IMR-90 (cell line): ENCODE data around the gene RPP21. TPM values are rescaled to one million over a fixed set of nuclear protein-coding genes. Genes with fewer than 3 reads are reported as not detected.
A peak's percentile ranks its signal among the peaks of the same experiment; 100 is the strongest.

Source experiments
- ATAC-seq: fragments of 200-7000 bp; cut with Tn5 transposase; 2 replicates; pipeline ENCODE4 v1.9.1; 2020; ENCODE audit warnings: low read depth, mild to moderate bottlenecking, moderate library complexity
- BruUV-seq: library from RNA; stranded (reverse); fragments of 400-500 nt; replicated peaks from 2 replicates; lab custom pipeline; 2021; lab: Mats Ljungman, UMichigan
- CTCF ChIA-PET: fragments of 300-600 bp; formaldehyde crosslinking; extraction: SDS; loops from one replicate; lab custom pipeline; 2021; ENCODE audit warnings: antibody characterized with exemption; lab: Yijun Ruan, JAX
- POLR2A ChIA-PET: fragments of 300-600 bp; sonication (Branson Sonifier 250); formaldehyde crosslinking; loops from one replicate; lab custom pipeline; 2022; ENCODE audit warnings: antibody characterized with exemption; ENCODE audit not compliant: unreplicated experiment; lab: Charles Lee
- DNase-seq: peaks from one replicate; pipeline ENCODE4 v3.0.0; 2013
- H2AFZ ChIP-seq: replicated peaks from 2 replicates; pipeline ENCODE3; 2013; ENCODE audit warnings: low read length, mild to moderate bottlenecking; ENCODE audit not compliant: poor library complexity
- H2AK5ac ChIP-seq: 2 replicates; pipeline ENCODE4 v1.6.1; 2013; ENCODE audit warnings: low read depth, low read length, inconsistent platforms
- H2AK9ac ChIP-seq: replicated peaks from 2 replicates; pipeline ENCODE3; 2013; ENCODE audit warnings: mild to moderate bottlenecking, low read depth, low read length, moderate library complexity; ENCODE audit not compliant: poor library complexity
- H2BK120ac ChIP-seq: 2 replicates; pipeline ENCODE4 v1.6.1; 2013; ENCODE audit warnings: low read depth, low read length, inconsistent platforms
- H2BK15ac ChIP-seq: 3 replicates; pipeline ENCODE4 v1.6.1; 2013; ENCODE audit warnings: low read depth, low read length, inconsistent platforms
- H2BK20ac ChIP-seq: 2 replicates; pipeline ENCODE4 v1.6.1; 2013; ENCODE audit warnings: low read depth, mild to moderate bottlenecking, inconsistent platforms, low read length, moderate library complexity
- H2BK5ac ChIP-seq: 2 replicates; pipeline ENCODE4 v1.6.1; 2013; ENCODE audit warnings: mild to moderate bottlenecking, low read depth, low read length, inconsistent platforms; ENCODE audit not compliant: poor library complexity, severe bottlenecking
- H3K14ac ChIP-seq: replicated peaks from 2 replicates; pipeline ENCODE4 v1.6.1; 2013; ENCODE audit warnings: low read depth, low read length, inconsistent platforms
- H3K18ac ChIP-seq: 2 replicates; pipeline ENCODE4 v1.6.1; 2013; ENCODE audit warnings: low read depth, low read length, control low read depth
- H3K23ac ChIP-seq: 2 replicates; pipeline ENCODE4 v1.6.1; 2013; ENCODE audit warnings: low read depth, low read length, inconsistent platforms
- H3K27ac ChIP-seq: 2 replicates; pipeline ENCODE4 v1.5.1; 2013; ENCODE audit warnings: mild to moderate bottlenecking, control low read depth, low read length; ENCODE audit not compliant: insufficient read depth
- H3K27me3 ChIP-seq: 2 replicates; pipeline ENCODE4 v1.6.1; 2013; ENCODE audit warnings: low read length; ENCODE audit not compliant: control insufficient read depth, insufficient read depth
- H3K36me3 ChIP-seq: 2 replicates; pipeline ENCODE4 v1.6.1; 2013; ENCODE audit warnings: low read length, mixed read lengths; ENCODE audit not compliant: control insufficient read depth, insufficient read depth
- H3K4ac ChIP-seq: 2 replicates; pipeline ENCODE4 v1.6.1; 2013; ENCODE audit warnings: low read depth, low read length, inconsistent platforms
- H3K4me1 ChIP-seq: 2 replicates; pipeline ENCODE4 v1.6.1; 2013; ENCODE audit warnings: low read length, mixed read lengths; ENCODE audit not compliant: control insufficient read depth, insufficient read depth
- H3K4me2 ChIP-seq: 2 replicates; pipeline ENCODE4 v1.6.1; 2013; ENCODE audit warnings: low read depth, mild to moderate bottlenecking, control low read depth, low read length, moderate library complexity
- H3K4me3 ChIP-seq: 2 replicates; pipeline ENCODE4 v1.5.1; 2013; ENCODE audit warnings: low read depth, mild to moderate bottlenecking, control low read depth, low read length, moderate library complexity; ENCODE audit not compliant: insufficient read depth
- H3K56ac ChIP-seq: 2 replicates; pipeline ENCODE4 v1.6.1; 2013; ENCODE audit warnings: low read length, inconsistent platforms; ENCODE audit not compliant: insufficient read depth; ENCODE audit errors: extremely low read depth
- H3K79me1 ChIP-seq, 2 experiments: 2 replicates each; pipeline ENCODE4 v1.6.1; 2013; ENCODE audit warnings: low read length in 2 of 2, inconsistent platforms in 1 of 2, low read depth in 1 of 2
- H3K9ac ChIP-seq: 2 replicates; pipeline ENCODE4 v1.6.1; 2013; ENCODE audit warnings: low read depth, low read length, control low read depth
- H3K9me1 ChIP-seq: 2 replicates; pipeline ENCODE4 v1.6.1; 2013; ENCODE audit warnings: low read length, inconsistent platforms; ENCODE audit not compliant: insufficient read depth
- H3K9me3 ChIP-seq: 2 replicates; pipeline ENCODE4 v1.6.1; 2013; ENCODE audit warnings: low read length; ENCODE audit not compliant: control insufficient read depth, insufficient read depth
- H4K20me1 ChIP-seq: 2 replicates; pipeline ENCODE4 v1.6.1; 2013; ENCODE audit warnings: low read length, inconsistent platforms; ENCODE audit not compliant: insufficient read depth
- H4K5ac ChIP-seq: 2 replicates; pipeline ENCODE4 v1.6.1; 2013; ENCODE audit warnings: mild to moderate bottlenecking, low read depth, low read length, control low read depth
- H4K8ac ChIP-seq, 2 experiments: 2 replicates each; pipeline ENCODE4 v1.6.1; 2013; ENCODE audit warnings: low read depth in 2 of 2, low read length in 2 of 2, control low read depth in 1 of 2, inconsistent platforms in 1 of 2
- H4K91ac ChIP-seq: 2 replicates; pipeline ENCODE4 v1.6.1; 2013; ENCODE audit warnings: low read depth, low read length, inconsistent platforms; ENCODE audit not compliant: insufficient read depth
- ELK1 ChIP-seq: fragments of 150-350 bp; IDR thresholded peaks from 2 replicates; pipeline ENCODE4 v1.6.1; 2016; ENCODE audit warnings: low read depth, mild to moderate bottlenecking, low read length, moderate library complexity, borderline replicate concordance
- MAZ ChIP-seq: IDR thresholded peaks from 2 replicates; pipeline ENCODE4 v1.6.1; 2012; ENCODE audit warnings: low read depth, mild to moderate bottlenecking, low read length, improper control_type of control experiment, moderate library complexity, borderline replicate concordance
- SMC3 ChIP-seq: fragments of 150-350 bp; IDR thresholded peaks from 2 replicates; pipeline ENCODE4 v1.6.1; 2016; ENCODE audit warnings: low read depth, mild to moderate bottlenecking, antibody characterized with exemption, low read length, moderate library complexity
- WGBS, 2 experiments: methylation state at CpG; one replicate each; pipeline versions ENCODE4 v1.1.5 to v1.1.7; 2013; ENCODE audit warnings: missing lambda C conversion rate in 2 of 2; ENCODE audit not compliant: insufficient read length in 1 of 2; ENCODE audit errors: extremely low coverage in 2 of 2; 5-methylcytosine and 5-hydroxymethylcytosine counted together
- dilution Hi-C: fragments of 300-500 bp; cut with HindIII; formaldehyde crosslinking; loops from one replicate; pipeline ENCODE4 v1.14.3; 2018; ENCODE audit warnings: low sequenced_read_pairs; ENCODE audit not compliant: unreplicated experiment
- in situ Hi-C: fragments of 300-500 bp; cut with MboI; formaldehyde crosslinking; loops from 3 replicates; pipeline ENCODE4 v1.14.3; 2019; ENCODE audit warnings: low sequenced_read_pairs, inconsistent platforms, mixed read lengths
- intact Hi-C: fragments of 100-400 bp; cut with micrococcal nuclease; formaldehyde crosslinking; loops from 2 replicates; pipeline ENCODE4 v1.10.0; 2022
- polyA plus RNA-seq, 3 experiments: library from polyadenylated mRNA; depleted of rRNA; stranded (reverse); fragments of >200 nt; gene quantifications; 2 replicates each; pipeline ENCODE4 v1.2.3, GENCODE V29; 2012; ENCODE audit warnings: low replicate concordance in 1 of 3
- total RNA-seq: library from RNA; depleted of rRNA; stranded (reverse); fragments of >200 nt; gene quantifications from 2 replicates; pipeline ENCODE4 v1.2.3, GENCODE V29; 2012

Gene RPP21
- total and polyA plus RNA-seq, 2 of the 4 experiments (the other 2 are of a cell fraction) = 28.9 to 79.1 TPM

GRCh38 chr6:30345852-30346251, 896 bp downstream of the RPP21 start:
- peak overlapping the region in 1 of 2 experiments; percentile 93; a peak in 2 of 4 replicates for H4K8ac ChIP-seq
- no peak overlapping the region for H2AK5ac ChIP-seq
- H3K79me1 ChIP-seq = peaks cover 8 to 10% of the 10 kb centered on the region in 2 experiments; a peak in 3 of 4 replicates
- no peaks in the 10 kb centered on the region for H3K9me3 ChIP-seq
- peak overlapping the region; percentile 98 for H3K4me3 ChIP-seq
- H3K18ac ChIP-seq = no peak overlapping the region
- H3K4me2 ChIP-seq = peak overlapping the region; percentile 84
- no peak overlapping the region for H2BK120ac ChIP-seq
- H3K9ac ChIP-seq = no peak overlapping the region; the same call in 1 of the 2 replicates
- dilution Hi-C loops = no loop called here
- H3K14ac ChIP-seq = no peak overlapping the region
- H2AK9ac ChIP-seq = no peak overlapping the region
- in situ Hi-C loops = no loop called here
- intact Hi-C loops = loop anchor here (5.0 kb wide), 1 partner anchor 129 kb away; no protein-coding TSS in a partner anchor
- H3K27me3 ChIP-seq = no peaks in the 10 kb centered on the region
- peaks cover 16% of the 10 kb centered on the region for H3K36me3 ChIP-seq
- no peak overlapping the region for H3K56ac ChIP-seq
- no peak overlapping the region for H2BK15ac ChIP-seq
- no peak overlapping the region for H2AFZ ChIP-seq
- no peak overlapping the region for H3K27ac ChIP-seq
- H3K9me1 ChIP-seq = peaks cover 7% of the 10 kb centered on the region
- ATAC-seq = no peak
- H2BK5ac ChIP-seq = no peak overlapping the region
- no peak overlapping the region for H4K91ac ChIP-seq
- ChIA-PET CTCF (no interaction called here), POLR2A (no interaction called here)
- no peak overlapping the region for H3K4ac ChIP-seq
- no peak for DNase-seq
- 0 out of 2 replicates have a peak overlapping the region, but pooled peaks have one; percentile 56 for H3K23ac ChIP-seq
- TF ChIP-seq MAZ = no peak
- TF ChIP-seq SMC3 = no peak
- no peak for TF ChIP-seq ELK1
- 29% methylated on average over 1 of the region's 4 CpGs; no CpG with 5 or more reads in 1 of the 2 experiments for WGBS, 2 experiments
- H4K5ac ChIP-seq = no peak overlapping the region
- H2BK20ac ChIP-seq = no peak overlapping the region
- no peaks in the 10 kb centered on the region for H3K4me1 ChIP-seq
- no TSS peak for BruUV-seq
- H4K20me1 ChIP-seq = no peaks in the 10 kb centered on the region
